Prostate gland (tissue), 2 donors: Measurements from ENCODE around the gene BCL7A. TPM values are rescaled to one million over a fixed set of nuclear protein-coding genes. Genes with fewer than 3 reads are reported as not detected.

Source experiments
- DNase-seq: peaks from one replicate; pipeline ENCODE4 v3.0.0-alpha.2; 2019; ENCODE audit warnings: low spot score
- H3K27ac ChIP-seq, 2 donors: fragments of 200-600 bp; sonication (generic); 2 replicates each; pipeline ENCODE4 v1.5.1; 2017 to 2019
- H3K27me3 ChIP-seq: fragments of 200-600 bp; sonication (generic); replicated peaks from 2 replicates; pipeline ENCODE4 v1.5.1; 2019; ENCODE audit not compliant: insufficient read depth
- H3K36me3 ChIP-seq, 2 donors: fragments of 200-600 bp; sonication (generic); 1 replicate in 1 of 2; 2 replicates in 1 of 2; pipeline versions ENCODE4 v1.5.1 to v1.8.1; 2017 to 2019
- H3K4me1 ChIP-seq: fragments of 200-600 bp; sonication (generic); replicated peaks from 2 replicates; pipeline ENCODE4 v1.5.1; 2019
- H3K4me3 ChIP-seq, 2 donors: fragments of 200-600 bp; sonication (generic); 2 replicates each; pipeline ENCODE4 v1.5.1; 2017 to 2019
- H3K9me3 ChIP-seq: fragments of 200-600 bp; sonication (generic); 2 replicates; pipeline ENCODE4 v1.5.1; 2017
- CTCF ChIP-seq, 4 experiments: fragments of 200-600 bp in 2 of 4; fragments of 450-650 bp in 2 of 4; sonication (generic) in 2 of 4; IDR thresholded peaks; 1 replicate in 3 of 4; 2 replicates in 1 of 4; pipeline ENCODE4 v1.5.1; 2016 to 2019; ENCODE audit warnings: antibody characterized with exemption in 4 of 4, mild to moderate bottlenecking in 2 of 4, moderate library complexity in 2 of 4
- POLR2A ChIP-seq: fragments of 450-650 bp; IDR thresholded peaks from one replicate; pipeline ENCODE4 v1.6.1; 2016; ENCODE audit warnings: antibody characterized with exemption, mild to moderate bottlenecking
- POLR2AphosphoS5 ChIP-seq: sonication (generic); formaldehyde crosslinking; IDR thresholded peaks from one replicate; pipeline ENCODE4 v1.6.1; 2017; ENCODE audit warnings: antibody characterized with exemption
- WGBS: methylation state at CpG from one replicate; pipeline ENCODE4 v1.1.5; 2018; 5-methylcytosine and 5-hydroxymethylcytosine counted together
- intact Hi-C: fragments of 100-400 bp; cut with DNase I; formaldehyde crosslinking; loops from one replicate; pipeline ENCODE4 v1.14.2; 2022
- total RNA-seq, 2 donors: library from RNA; depleted of rRNA; stranded (reverse); fragments of >200 nt; gene quantifications; one replicate each; pipeline ENCODE4 v1.1.0, GENCODE V29; 2016

The BCL7A gene
- total RNA-seq, 2 donors from 2014 or later = 10.3 to 15.4 TPM

DNA sequence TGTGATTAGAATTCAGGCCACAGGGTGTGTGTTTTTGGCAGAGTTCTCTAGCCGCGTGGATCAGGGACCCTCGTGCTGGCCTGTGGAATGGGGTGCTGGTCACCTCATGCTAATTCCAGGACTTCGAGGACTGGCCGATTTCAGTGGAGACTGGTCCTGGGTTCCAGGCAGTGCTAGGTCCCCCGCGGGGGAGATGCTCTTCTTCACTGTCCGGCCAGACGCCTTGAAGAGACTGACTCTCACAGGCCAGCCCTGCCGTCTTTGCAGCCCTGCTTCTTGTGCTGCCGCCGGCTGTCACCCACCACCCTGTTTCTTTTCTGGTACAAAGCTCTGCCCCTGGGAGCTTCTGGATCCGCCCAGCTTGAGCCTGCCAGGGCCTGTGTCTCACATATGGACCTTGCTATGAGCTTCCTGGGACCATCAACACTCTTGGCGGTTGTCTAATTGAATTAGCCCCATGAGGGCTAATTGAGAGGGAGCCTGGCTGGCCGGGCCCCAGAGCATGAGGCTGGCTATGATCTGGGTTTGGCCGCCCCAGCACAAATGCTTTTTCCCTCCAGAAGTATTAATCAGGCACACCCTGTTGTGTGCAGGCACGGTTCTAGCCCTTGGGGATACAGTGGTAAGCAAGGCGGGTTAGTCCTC, 65.1 kb downstream of the BCL7A start:
- H3K27me3 ChIP-seq = no peaks in the 10 kb centered on the region
- DNase-seq = no peak
- no peak overlapping the region for H3K4me3 ChIP-seq
- TF ChIP-seq POLR2AphosphoS5 (no peak), CTCF (IDR thresholded peaks at IDR 0.05) (no peak), POLR2A (no peak)
- no peak overlapping the region for H3K27ac ChIP-seq
- H3K9me3 ChIP-seq = no peaks in the 10 kb centered on the region
- H3K36me3 ChIP-seq = no peaks in the 10 kb centered on the region
- intact Hi-C loops = no loop called here
- no peaks in the 10 kb centered on the region for H3K4me1 ChIP-seq
- 80% methylated on average over 18 of the region's 18 CpGs for WGBS

DNA sequence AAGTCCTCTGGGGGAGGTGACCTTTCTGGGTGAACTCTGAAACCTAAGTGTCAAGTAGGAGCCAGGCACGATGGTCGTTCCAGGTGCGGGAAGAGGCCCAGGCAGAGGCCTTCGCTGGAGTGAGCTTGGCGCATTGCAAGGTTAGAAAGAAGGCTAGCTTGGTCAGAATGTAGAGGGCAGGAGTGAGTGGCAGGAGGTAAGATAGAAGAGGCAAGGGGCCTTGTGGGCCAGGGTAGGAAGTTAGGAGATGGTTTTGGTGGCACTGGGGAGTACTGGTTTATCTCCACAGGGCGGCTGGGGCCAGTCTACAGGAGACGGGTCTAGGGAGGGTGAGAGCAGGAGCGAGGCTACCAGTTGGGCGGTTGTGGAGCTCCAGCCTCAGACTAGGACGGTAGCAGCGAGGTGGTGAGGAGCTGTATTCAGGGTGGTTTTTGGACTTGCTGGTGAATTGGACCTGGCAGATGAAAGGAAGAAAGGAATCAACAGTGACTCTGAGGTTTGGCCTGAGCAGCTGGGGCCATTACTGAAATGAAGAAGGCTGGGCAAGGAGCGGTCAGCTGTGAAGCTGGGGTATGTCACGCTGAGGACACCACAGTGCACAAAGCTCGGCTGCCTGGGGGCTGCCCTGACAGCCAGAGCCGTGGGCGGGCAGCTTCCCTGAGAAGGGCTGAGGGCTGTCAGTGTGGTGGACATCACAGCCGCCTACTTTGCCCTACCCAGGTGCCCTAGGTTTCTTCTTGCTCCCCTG, 65.9 kb downstream of the BCL7A start:
- no peaks in the 10 kb centered on the region for H3K36me3 ChIP-seq
- H3K9me3 ChIP-seq = no peaks in the 10 kb centered on the region
- peak overlapping the region in 1 of 2 donors; percentile 26 for H3K27ac ChIP-seq
- TF ChIP-seq CTCF (IDR thresholded peaks at IDR 0.05) (no peak), POLR2A (no peak), POLR2AphosphoS5 (no peak)
- no peaks in the 10 kb centered on the region for H3K27me3 ChIP-seq
- no peak for DNase-seq
- H3K4me3 ChIP-seq = no peak overlapping the region
- no peaks in the 10 kb centered on the region for H3K4me1 ChIP-seq
- 81% methylated on average over 17 of the region's 17 CpGs for WGBS
- intact Hi-C loops = no loop called here

GRCh38 chr12:122088179-122088810, 66.6 kb downstream of the BCL7A start:
- 74% methylated on average over 9 of the region's 9 CpGs for WGBS
- no peaks in the 10 kb centered on the region for H3K27me3 ChIP-seq
- no peak for TF ChIP-seq CTCF (IDR thresholded peaks at IDR 0.05)
- intact Hi-C loops = no loop called here
- H3K4me1 ChIP-seq = no peaks in the 10 kb centered on the region
- H3K4me3 ChIP-seq = no peak overlapping the region
- no peak for DNase-seq
- no peaks in the 10 kb centered on the region for H3K36me3 ChIP-seq
- peak overlapping the region; percentile 7 to 26 for H3K27ac ChIP-seq
- no peaks in the 10 kb centered on the region for H3K9me3 ChIP-seq

- H3K9me3 ChIP-seq = no peaks in the 10 kb centered on the region
- TF ChIP-seq POLR2A (no peak), POLR2AphosphoS5 (no peak), CTCF (IDR thresholded peaks at IDR 0.05) (no peak)
- intact Hi-C loops = no loop called here
- no peaks in the 10 kb centered on the region for H3K36me3 ChIP-seq
- no peak for DNase-seq
- no peak overlapping the region for H3K27ac ChIP-seq
- H3K27me3 ChIP-seq = no peaks in the 10 kb centered on the region
- WGBS = 50% methylated on average over 2 of the region's 2 CpGs
- H3K4me1 ChIP-seq = no peaks in the 10 kb centered on the region
- no peak overlapping the region for H3K4me3 ChIP-seq
Measured at GRCh38 chr12:122089077-122089476, 67.4 kb downstream of the BCL7A start.
